Measurements from ENCODE around the gene NXPE3.

The NXPE3 gene

GRCh38 chr3:101829874-101830273 lies 50.9 kb downstream of the NXPE3 start:
- DNase-seq = no peak

- no peak for DNase-seq
These were observed 54.5 kb downstream of the NXPE3 start for GRCh38 chr3:101833446-101833974.

GRCh38 chr3:101835676-101836075 lies 56.7 kb downstream of the NXPE3 start:
- DNase-seq = no peak

GRCh38 chr3:101836160-101836559 lies 57.1 kb downstream of the NXPE3 start:
- DNase-seq = no peak

- no peak for DNase-seq
These were observed 57.9 kb downstream of the NXPE3 start for GRCh38 chr3:101836652-101837598.

GRCh38 chr3:101838691-101839090 lies 59.7 kb downstream of the NXPE3 start:
- DNase-seq = no peak

GRCh38 chr3:101840066-101840465 lies 61.1 kb downstream of the NXPE3 start:
- no peak for DNase-seq

- no peak for DNase-seq
These were observed 63.4 kb downstream of the NXPE3 start for GRCh38 chr3:101842245-101842934.

GRCh38 chr3:101842935-101843330 lies 63.9 kb downstream of the NXPE3 start:
- no peak for DNase-seq

GRCh38 chr3:101845425-101845824 lies 66.4 kb downstream of the NXPE3 start:
- no peak for DNase-seq

- DNase-seq = no peak
These were observed 67.7 kb downstream of the NXPE3 start for GRCh38 chr3:101846709-101847108.

- no peak for DNase-seq
These were observed 68.3 kb downstream of the NXPE3 start for GRCh38 chr3:101847328-101847727.

GRCh38 chr3:101848326-101848725 lies 69.3 kb downstream of the NXPE3 start:
- DNase-seq = no peak

- DNase-seq = peak; percentile 98
These were observed 70.0 kb downstream of the NXPE3 start, which contains the start of gene NFKBIZ for GRCh38 chr3:101848754-101849713. Gene NFKBIZ, plus strand, starts transcription at chr3:101849514. Its CDS starts 115 bp downstream, at chr3:101849629.

GRCh38 chr3:101849714-101850245 lies 70.8 kb downstream of the NXPE3 start:
- DNase-seq = peak; percentile 75

GRCh38 chr3:101850246-101851051 lies 71.4 kb downstream of the NXPE3 start:
- peak; percentile 48 for DNase-seq

GRCh38 chr3:101851072-101851770 lies 72.2 kb downstream of the NXPE3 start:
- DNase-seq = no peak

GRCh38 chr3:101851850-101852714 lies 73.1 kb downstream of the NXPE3 start:
- no peak for DNase-seq

All from right forelimb (tissue), 1 donor.